Measurements from ENCODE around the gene NUDT8.
"Not testable (repeated sequence)": the region's sequence is repeated elsewhere in the genome, so short reads cannot be mapped to it uniquely, and the experiment has no call there.

GRCh38 chr11:67621928-67622327, 7.8 kb downstream of the NUDT8 start:
- TF ChIP-seq RFX5 (IDR thresholded peaks at IDR 0.05); EP300 (IDR thresholded peaks at IDR 0.05); CTCF (IDR thresholded peaks at IDR 0.05); RCOR1 (IDR thresholded peaks at IDR 0.05; ENCODE audit: low read depth, low read length); KDM1A (IDR thresholded peaks at IDR 0.05; ENCODE audit: low read depth): not testable (repeated sequence)

Data from A549 (cell line).